HG02852 (cell line): ENCODE data around the gene TMPRSS13.

Source experiments
- ATAC-seq: cut with Tn5 transposase; IDR thresholded peaks from one replicate; pipeline ENCODE4 v1.9.1; 2021; ENCODE audit warnings: mild to moderate bottlenecking, moderate library complexity; ENCODE audit not compliant: unreplicated experiment

TMPRSS13 gene

GRCh38 chr11:117857734-117858414 lies 71.3 kb downstream of the TMPRSS13 start:
- no peak for ATAC-seq

- ATAC-seq, result no peak
Measured at GRCh38 chr11:117855912-117856651, 73.1 kb downstream of the TMPRSS13 start.

- no peak for ATAC-seq
Measured at GRCh38 chr11:117855186-117855845, 73.9 kb downstream of the TMPRSS13 start.

GRCh38 chr11:117852309-117852708 lies 76.9 kb downstream of the TMPRSS13 start:
- no peak for ATAC-seq

GRCh38 chr11:117851852-117852251 lies 77.3 kb downstream of the TMPRSS13 start:
- no peak for ATAC-seq

GRCh38 chr11:117851106-117851505 lies 78.1 kb downstream of the TMPRSS13 start:
- ATAC-seq, result no peak
